ENCODE results near the gene CHKA. TPM values are rescaled to one million over a fixed set of nuclear protein-coding genes. Genes with fewer than 3 reads are reported as not detected.

Gene CHKA
- total and polyA plus RNA-seq, 2 of the 4 experiments (the other 2 are of a cell fraction): 4.5 to 8.4 TPM

GRCh38 chr11:68064926-68065325 is 56.3 kb downstream of the CHKA start:
- H3K4me2 ChIP-seq (ENCODE audit: low read depth, low read length): no peak overlapping the region
- BruUV-seq (replicated peaks): no TSS peak
- in situ Hi-C loops (cut with MboI; ENCODE audit: low sequenced_read_pairs): loop anchor here (10.0 kb wide), 1 partner anchor 110 kb away; no protein-coding TSS in a partner anchor
- no peak overlapping the region for H3K56ac ChIP-seq (ENCODE audit: extremely low read depth, insufficient read depth, low read length)
- no peaks in the 10 kb centered on the region for H3K27me3 ChIP-seq (ENCODE audit: control insufficient read depth, insufficient read depth, low read length)
- no peaks in the 10 kb centered on the region for H3K4me1 ChIP-seq (ENCODE audit: control insufficient read depth, insufficient read depth, low read length)
- H3K36me3 ChIP-seq (ENCODE audit: control insufficient read depth, insufficient read depth, low read length): peaks cover 43% of the 10 kb centered on the region
- CTCF ChIA-PET: no interaction called here
- peaks cover 4% of the 10 kb centered on the region; the same call in 1 of the 2 replicates for H3K9me1 ChIP-seq (ENCODE audit: insufficient read depth, low read length)
- H3K4ac ChIP-seq (ENCODE audit: low read depth, low read length): no peak overlapping the region
- no peak overlapping the region for H3K14ac ChIP-seq (replicated peaks; ENCODE audit: low read depth, low read length)
- H3K18ac ChIP-seq (ENCODE audit: low read depth, low read length): no peak overlapping the region
- H3K27ac ChIP-seq (ENCODE audit: insufficient read depth, low read length): no peak overlapping the region
- no peak overlapping the region for H2AFZ ChIP-seq (replicated peaks; ENCODE audit: low read length, poor library complexity)
- H3K79me1 ChIP-seq (ENCODE audit: low read depth in 1 of 2, low read length in 2 of 2): no peaks in the 10 kb centered on the region
- intact Hi-C loops (cut with micrococcal nuclease): no loop called here
- no peak overlapping the region for H2BK5ac ChIP-seq (ENCODE audit: low read depth, low read length, poor library complexity, severe bottlenecking)
- H2BK120ac ChIP-seq (ENCODE audit: low read depth, low read length): no peak overlapping the region
- no peak overlapping the region for H4K8ac ChIP-seq (ENCODE audit: low read depth in 2 of 2, low read length in 2 of 2)
- no peaks in the 10 kb centered on the region for H3K9me3 ChIP-seq (ENCODE audit: control insufficient read depth, insufficient read depth, low read length)
- dilution Hi-C loops (cut with HindIII; ENCODE audit: low sequenced_read_pairs, unreplicated experiment): no loop called here
- no peak for DNase-seq
- no peak overlapping the region for H2BK20ac ChIP-seq (ENCODE audit: low read depth, low read length)
- no peak overlapping the region for H4K5ac ChIP-seq (ENCODE audit: low read depth, low read length)
- no peak overlapping the region for H4K91ac ChIP-seq (ENCODE audit: insufficient read depth, low read depth, low read length)
- no peak overlapping the region for H3K23ac ChIP-seq (ENCODE audit: low read depth, low read length)
- H3K9ac ChIP-seq (ENCODE audit: low read depth, low read length): no peak overlapping the region
- no peak overlapping the region for H2AK5ac ChIP-seq (ENCODE audit: low read depth, low read length)
- POLR2A ChIA-PET (ENCODE audit: unreplicated experiment): no interaction called here
- H4K20me1 ChIP-seq (ENCODE audit: insufficient read depth, low read length): no peaks in the 10 kb centered on the region
- WGBS, 2 experiments (ENCODE audit: extremely low coverage in 2 of 2, insufficient read length in 1 of 2): no CpG with 5 or more reads among the region's 2 CpGs
- H3K4me3 ChIP-seq (ENCODE audit: insufficient read depth, low read depth, low read length): no peak overlapping the region
- no peak for ATAC-seq (ENCODE audit: low read depth)
- no peak overlapping the region for H2AK9ac ChIP-seq (replicated peaks; ENCODE audit: low read depth, low read length, poor library complexity)
- no peak overlapping the region for H2BK15ac ChIP-seq (ENCODE audit: low read depth, low read length)
- no peak for TF ChIP-seq CHD1 (IDR thresholded peaks at IDR 0.05; ENCODE audit: low read depth, low read length)
- no peak for TF ChIP-seq RCOR1 (IDR thresholded peaks at IDR 0.05; ENCODE audit: insufficient replicate concordance, low read length)
- TF ChIP-seq MAZ (IDR thresholded peaks at IDR 0.05; ENCODE audit: borderline replicate concordance, low read depth, low read length): no peak
- TF ChIP-seq MXI1 (IDR thresholded peaks at IDR 0.05; ENCODE audit: borderline replicate concordance, low read depth, low read length): no peak
- no peak for TF ChIP-seq BHLHE40 (IDR thresholded peaks at IDR 0.05; ENCODE audit: low read depth, low read length)

Data from IMR-90 (cell line).